Measurements from ENCODE around the gene PHLDB1. TPM values are rescaled to one million over a fixed set of nuclear protein-coding genes. Genes with fewer than 3 reads are reported as not detected.

Gene PHLDB1
- total and polyA plus RNA-seq, 2 donors (not counting 3 experiments of a cell fraction or from before 2014, with no cell fraction given), result 99.7 to 183 TPM

- BruUV-seq (replicated peaks), result no TSS peak
- no peak overlapping the region for H3K9ac ChIP-seq (replicated peaks; ENCODE audit: extremely low read depth, insufficient read depth, low read length)
- no peaks in the 10 kb centered on the region for H3K9me3 ChIP-seq (replicated peaks; ENCODE audit: control insufficient read depth, insufficient read depth, low read length)
- no peak overlapping the region for H3K27ac ChIP-seq (ENCODE audit: insufficient read depth, low read depth, low read length)
- DNase-seq (ENCODE audit: low read depth, low spot score) (no peak), FAIRE-seq (no peak)
- peaks cover 16 to 48% of the 10 kb centered on the region in 2 experiments for H3K36me3 ChIP-seq (ENCODE audit: control insufficient read depth in 2 of 2, extremely low read depth in 1 of 2, insufficient read depth in 2 of 2, low read length in 2 of 2)
- no peak overlapping the region for H2AFZ ChIP-seq (ENCODE audit: low read depth, low read length)
- ChIA-PET CTCF (interaction anchor here (0.8 to 2.6 kb wide), 5 partner anchors 8 to 33 kb away, joined by 3 to 11 read pairs (median 6); partner anchors contain the start of gene PHLDB1), POLR2A (no interaction called here)
- peaks cover 5% of the 10 kb centered on the region for H3K4me1 ChIP-seq (ENCODE audit: control insufficient read depth, extremely low read depth, insufficient read depth, low read length)
- no peaks in the 10 kb centered on the region for H3K27me3 ChIP-seq (ENCODE audit: control insufficient read depth in 2 of 2, insufficient read depth in 2 of 2, low read length in 2 of 2)
- no peaks in the 10 kb centered on the region for H3K9me1 ChIP-seq (replicated peaks; ENCODE audit: control insufficient read depth, extremely low read depth, insufficient read depth, low read length)
- no peak overlapping the region for H3K4me2 ChIP-seq (ENCODE audit: insufficient read depth, low read length)
- no peaks in the 10 kb centered on the region for H4K20me1 ChIP-seq (replicated peaks; ENCODE audit: control insufficient read depth, extremely low read depth, insufficient read depth, low read length)
- H3K4me3 ChIP-seq (replicated peaks in 1 of 3; ENCODE audit: insufficient read depth in 1 of 3, low read depth in 1 of 3, low read length in 3 of 3), result no peak overlapping the region
- TF ChIP-seq MAX (IDR thresholded peaks at IDR 0.05; ENCODE audit: insufficient read depth, insufficient read length) (no peak), EZH2 (IDR thresholded peaks at IDR 0.05; ENCODE audit: borderline replicate concordance, low read depth, low read length, severe bottlenecking) (no peak), POLR2A (IDR thresholded peaks at IDR 0.05; ENCODE audit: low read depth, low read length) (no peak), MYC (IDR thresholded peaks at IDR 0.05; ENCODE audit: low read depth, low read length) (no peak), POLR2AphosphoS5 (IDR thresholded peaks at IDR 0.05; ENCODE audit: insufficient read depth, low read depth, low read length) (no peak), FOS (IDR thresholded peaks at IDR 0.05; ENCODE audit: borderline replicate concordance, insufficient read depth, low read length) (no peak), JUN (IDR thresholded peaks at IDR 0.05; ENCODE audit: borderline replicate concordance, insufficient read depth, insufficient read length, low read depth) (no peak), CTCF (IDR thresholded peaks at IDR 0.05; ENCODE audit: extremely low read depth in 1 of 2, insufficient read depth in 1 of 2, low read depth in 1 of 2, low read length in 2 of 2) (no peak), GATA2 (IDR thresholded peaks at IDR 0.05; ENCODE audit: insufficient read depth, insufficient read length, low read depth, low read length) (no peak)
- dilution Hi-C loops (cut with MboI; ENCODE audit: extremely low pct_ligation_motif_present, low sequenced_read_pairs), result no loop called here
- H3K79me2 ChIP-seq (ENCODE audit: control insufficient read depth, insufficient read depth, low read length), result peaks cover 53% of the 10 kb centered on the region
- intact Hi-C loops (cut with micrococcal nuclease), result no loop called here
Observed at GRCh38 chr11:118628031-118628430, 20.6 kb downstream of the PHLDB1 start.
